Measurements from ENCODE around the gene ILDR1.

ILDR1 gene

DNA sequence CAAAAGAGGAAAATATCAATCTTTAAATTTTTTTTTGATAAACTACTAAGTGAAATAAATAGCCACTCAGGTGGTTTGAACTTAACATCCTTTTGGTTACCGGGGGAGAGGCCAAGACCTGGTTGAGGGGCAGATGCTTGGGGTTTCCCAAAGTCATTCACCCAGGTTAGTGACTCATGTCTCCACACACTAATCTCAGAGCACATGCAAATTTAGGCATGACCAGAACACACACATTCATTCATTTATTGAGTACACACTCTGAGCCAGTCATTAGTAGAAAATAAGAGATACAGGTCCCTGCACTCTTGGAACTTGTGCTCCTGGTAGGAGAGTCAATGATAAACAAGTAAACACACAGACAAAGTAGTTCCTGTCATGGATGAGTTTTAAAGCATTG lies 7.3 kb downstream of the ILDR1 start:
- DNase-seq, result no peak

GRCh38 chr3:122013448-122013925 lies 8.6 kb downstream of the ILDR1 start:
- DNase-seq, result no peak

GRCh38 chr3:122012821-122013220 lies 9.2 kb downstream of the ILDR1 start:
- DNase-seq, result no peak

GRCh38 chr3:122011396-122011795 lies 10.7 kb downstream of the ILDR1 start:
- DNase-seq, result no peak

GRCh38 chr3:122010506-122010905 lies 11.5 kb downstream of the ILDR1 start:
- DNase-seq, result no peak

- no peak for DNase-seq
Measured at GRCh38 chr3:122008166-122008565, 13.9 kb downstream of the ILDR1 start.

GRCh38 chr3:122006267-122006666 lies 15.8 kb downstream of the ILDR1 start:
- no peak for DNase-seq

GRCh38 chr3:122004991-122005565 lies 17.0 kb downstream of the ILDR1 start:
- DNase-seq, result no peak

GRCh38 chr3:122004107-122004506 lies 17.9 kb downstream of the ILDR1 start:
- DNase-seq, result no peak

DNA sequence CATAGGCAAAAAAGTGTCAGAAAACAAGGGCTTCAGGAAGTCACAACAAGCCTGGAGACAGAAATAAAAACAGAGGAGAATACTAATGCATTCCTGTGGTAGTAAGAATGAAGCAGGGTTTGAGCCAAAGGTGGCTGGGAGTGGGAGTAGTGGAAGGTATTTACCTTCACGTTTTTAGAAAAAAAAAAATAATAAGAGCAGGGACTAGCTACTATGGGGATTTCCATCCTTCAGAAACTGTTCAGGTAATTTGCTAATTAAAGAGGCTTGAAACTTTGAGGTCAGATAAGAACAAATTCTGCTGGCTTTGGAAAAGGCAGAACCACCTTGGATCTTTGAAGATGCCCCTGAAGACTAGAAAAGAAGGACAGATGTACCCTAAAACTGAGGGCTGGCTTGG lies 18.4 kb downstream of the ILDR1 start:
- DNase-seq, result no peak

DNA sequence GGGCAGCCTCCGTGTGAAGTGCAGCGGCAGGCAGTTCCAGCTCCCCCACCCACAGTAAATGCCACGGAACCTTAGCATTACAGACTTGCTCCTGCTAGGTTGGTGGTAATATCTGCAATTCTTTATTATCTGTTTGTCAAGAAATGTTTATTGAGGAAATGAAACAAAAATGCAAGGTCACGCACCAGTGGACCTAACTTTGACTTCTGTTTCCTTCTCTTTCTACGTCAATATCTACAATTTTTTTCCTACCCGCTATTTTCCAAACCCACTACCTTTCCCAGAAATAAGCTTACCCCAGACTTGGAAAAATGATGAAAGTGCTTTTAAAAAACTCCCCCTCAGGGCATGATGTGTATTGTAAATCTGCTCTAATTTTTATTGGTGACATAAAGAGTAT lies 18.9 kb downstream of the ILDR1 start:
- DNase-seq, result no peak

GRCh38 chr3:122002611-122003010 lies 19.4 kb downstream of the ILDR1 start:
- DNase-seq, result no peak

DNA sequence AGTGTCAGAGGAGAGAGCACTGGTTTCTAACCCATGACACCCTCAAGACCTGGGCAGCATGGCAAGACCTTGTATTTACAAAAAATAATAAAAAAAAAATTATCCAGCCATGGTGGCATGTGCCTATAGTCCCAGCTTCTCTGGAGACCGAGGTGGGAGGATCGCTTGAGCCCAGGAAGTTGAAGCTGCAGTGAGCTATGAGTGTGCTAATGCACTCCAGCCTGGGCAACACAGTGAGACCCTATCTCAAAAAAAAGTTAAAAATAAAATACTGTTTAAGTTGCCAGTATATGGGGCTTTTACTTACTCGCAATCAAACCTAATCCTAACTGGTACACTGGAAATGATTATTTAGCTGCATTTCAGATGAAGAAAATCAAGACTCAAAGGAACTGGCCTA lies 20.2 kb downstream of the ILDR1 start:
- no peak for DNase-seq

GRCh38 chr3:122000936-122001605 lies 21.0 kb downstream of the ILDR1 start:
- DNase-seq, result no peak

DNA sequence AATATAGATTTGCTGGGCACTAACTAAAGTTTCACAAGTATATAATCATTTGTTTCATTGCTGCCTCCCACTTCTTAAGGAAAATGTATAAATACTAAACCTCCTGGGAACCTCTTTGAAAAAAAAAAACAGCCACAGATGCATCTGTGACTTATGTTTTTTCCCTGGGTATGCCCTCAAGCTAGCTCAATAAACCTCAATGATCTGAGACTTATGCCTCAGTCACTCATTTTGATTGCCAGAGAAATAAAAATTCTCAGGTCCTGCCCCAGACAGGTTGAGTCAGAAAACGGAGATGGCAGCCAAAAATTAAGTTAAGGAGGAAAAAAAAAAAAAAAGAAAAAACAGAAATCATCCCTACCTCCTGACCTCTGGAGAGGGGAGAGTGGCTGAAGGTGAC lies 22.1 kb downstream of the ILDR1 start:
- DNase-seq, result no peak

GRCh38 chr3:121998611-121999473 lies 23.2 kb downstream of the ILDR1 start:
- DNase-seq, result no peak

DNA sequence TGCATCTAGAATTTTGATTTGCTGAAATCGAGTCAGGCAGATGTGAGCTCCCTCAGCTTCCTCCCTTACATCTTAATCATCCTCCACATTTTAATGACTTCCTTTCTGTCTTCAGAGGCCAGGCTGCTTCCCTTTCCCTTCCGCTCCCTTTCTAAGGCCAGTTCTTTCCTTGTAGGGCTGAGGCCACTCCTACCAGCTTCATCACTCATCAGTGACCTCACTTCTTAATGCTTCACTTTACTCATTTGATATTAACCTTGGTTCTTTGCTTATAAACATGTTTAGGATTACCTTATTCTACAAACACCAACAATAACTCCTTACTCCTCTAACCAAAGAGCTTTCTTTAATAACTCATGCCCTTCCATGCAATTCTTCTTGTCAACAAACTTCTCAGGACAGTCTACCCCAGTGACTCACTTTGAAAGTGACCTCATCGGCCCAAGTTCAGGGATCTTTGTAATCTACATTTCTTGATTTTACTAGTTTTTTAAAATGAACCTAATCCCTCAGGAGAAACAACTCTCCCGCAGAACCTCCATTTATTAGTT lies 23.9 kb downstream of the ILDR1 start:
- DNase-seq, result no peak

DNA sequence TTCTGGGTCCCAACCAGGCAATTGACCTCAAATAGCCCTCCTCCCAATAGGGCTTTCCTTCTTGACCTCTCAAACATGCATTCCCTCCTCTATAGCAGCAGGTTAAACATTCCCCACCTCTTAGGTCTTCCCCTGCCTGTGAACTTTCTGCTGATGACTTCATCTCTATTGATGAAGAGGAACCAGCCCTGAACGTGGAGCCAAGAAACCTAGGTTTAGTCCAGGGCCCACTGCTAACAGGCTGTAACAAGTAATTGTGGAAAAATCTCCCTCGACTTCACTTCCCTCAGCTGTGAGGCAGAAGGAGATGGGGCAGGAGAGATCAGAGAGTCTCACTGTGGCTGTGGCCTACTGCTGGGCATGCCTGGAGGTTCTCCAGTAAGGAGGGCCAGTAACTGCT lies 24.7 kb downstream of the ILDR1 start:
- DNase-seq, result no peak

GRCh38 chr3:121996441-121996840 lies 25.6 kb downstream of the ILDR1 start:
- DNase-seq, result no peak

GRCh38 chr3:121995161-121996137 lies 26.6 kb downstream of the ILDR1 start:
- DNase-seq, result peak in 1 of 2 donors; percentile 21

DNA sequence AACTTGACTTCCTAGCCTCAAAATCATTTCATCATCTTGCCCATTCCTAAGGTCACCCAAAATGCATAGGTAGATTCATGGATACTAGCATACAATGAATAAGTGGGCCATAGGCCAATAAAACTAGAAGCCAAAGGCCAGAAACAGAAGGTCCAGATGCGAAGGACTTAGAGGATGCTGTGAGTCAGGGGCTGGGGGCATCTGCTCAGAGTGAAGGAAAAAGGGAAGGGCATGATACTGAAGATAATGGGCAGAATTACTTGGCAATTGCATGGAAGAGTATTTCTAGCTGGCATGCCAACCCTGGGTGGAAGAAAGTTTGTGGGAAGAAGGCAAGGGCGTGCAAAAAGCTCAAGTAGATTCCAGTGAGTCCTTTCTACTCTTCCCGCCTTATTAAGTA lies 27.5 kb downstream of the ILDR1 start:
- DNase-seq, result no peak
